RWPE2 (cell line): Measurements from ENCODE around the gene ALPP.
"Not testable (repeated sequence)": the region's sequence is repeated elsewhere in the genome, so short reads cannot be mapped to it uniquely, and the experiment has no call there.

ENCODE experiments used
- ATAC-seq: fragments of 200-7000 bp; cut with Tn5 transposase; 3 replicates; pipeline ENCODE4 v1.9.1; 2021; ENCODE audit warnings: low read depth
- DNase-seq: peaks from one replicate; pipeline ENCODE4 v3.0.0-alpha.2; 2020; ENCODE audit warnings: low spot score
- H3K27ac ChIP-seq: fragments of 450-650 bp; 2 replicates; pipeline ENCODE4 v1.5.1; 2017; ENCODE audit warnings: mild to moderate bottlenecking; ENCODE audit not compliant: poor library complexity, severe bottlenecking
- H3K27me3 ChIP-seq: fragments of 250-450 bp; sonication (Bioruptor Pico); 2 replicates; pipeline ENCODE4 v1.5.1; 2021; ENCODE audit warnings: mild to moderate bottlenecking, moderate library complexity; ENCODE audit not compliant: insufficient read depth, poor library complexity, severe bottlenecking
- H3K36me3 ChIP-seq: fragments of 250-450 bp; sonication (Bioruptor Pico); 2 replicates; pipeline ENCODE4 v1.5.1; 2020; ENCODE audit warnings: low read depth, mild to moderate bottlenecking, moderate library complexity
- H3K4me1 ChIP-seq: fragments of 250-450 bp; sonication (Bioruptor Pico); 2 replicates; pipeline ENCODE4 v1.5.1; 2021; ENCODE audit warnings: mild to moderate bottlenecking, moderate library complexity; ENCODE audit not compliant: insufficient read depth, poor library complexity, severe bottlenecking
- H3K4me3 ChIP-seq: fragments of 250-450 bp; sonication (Bioruptor Pico); 2 replicates; pipeline ENCODE4 v1.5.1; 2021; ENCODE audit warnings: mild to moderate bottlenecking, moderate library complexity; ENCODE audit not compliant: severe bottlenecking
- H3K9me3 ChIP-seq: fragments of 250-450 bp; sonication (Bioruptor Pico); 2 replicates; pipeline ENCODE4 v1.5.1; 2021; ENCODE audit warnings: mild to moderate bottlenecking, moderate library complexity; ENCODE audit not compliant: severe bottlenecking
- CTCF ChIP-seq: fragments of 450-650 bp; IDR thresholded peaks from one replicate; pipeline ENCODE4 v1.5.1; 2017; ENCODE audit warnings: mild to moderate bottlenecking, moderate library complexity; ENCODE audit not compliant: poor library complexity, severe bottlenecking

ALPP gene

GRCh38 chr2:232390661-232391060 lies 12.1 kb downstream of the ALPP start:
- no peaks in the 10 kb centered on the region for H3K4me1 ChIP-seq
- H3K36me3 ChIP-seq: no peaks in the 10 kb centered on the region
- H3K9me3 ChIP-seq: no peaks in the 10 kb centered on the region
- no peak overlapping the region for H3K4me3 ChIP-seq
- H3K27me3 ChIP-seq: peaks cover 54% of the 10 kb centered on the region
- H3K27ac ChIP-seq: no peak overlapping the region
- DNase-seq: no peak
- ATAC-seq: no peak
- no peak for TF ChIP-seq CTCF

DNA sequence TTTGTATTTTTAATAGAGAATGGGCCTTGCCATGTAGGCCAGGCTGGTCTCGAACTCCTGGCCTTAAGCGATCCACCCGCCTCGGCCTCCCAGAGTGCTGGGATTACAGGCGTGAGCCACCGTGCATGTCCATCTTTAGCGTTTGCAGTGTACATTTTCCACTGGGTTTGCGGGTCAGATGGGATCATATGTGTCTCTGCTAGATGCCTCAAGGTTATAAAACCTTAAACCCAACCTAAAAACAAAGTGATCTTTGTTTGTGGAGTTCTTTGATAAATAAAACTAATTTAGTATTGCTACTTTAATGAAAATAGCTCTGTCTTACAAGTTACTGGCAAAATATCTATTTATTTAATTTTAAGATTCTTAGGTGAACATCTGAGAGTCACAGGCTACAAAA lies 15.0 kb downstream of the ALPP start:
- Histone ChIP-seq H3K4me3 (no peak overlapping the region), H3K27me3 (peaks cover 27% of the 10 kb centered on the region), H3K9me3 (no peaks in the 10 kb centered on the region), H3K4me1 (no peaks in the 10 kb centered on the region), H3K27ac (no peak overlapping the region), H3K36me3 (no peaks in the 10 kb centered on the region)
- ATAC-seq: no peak
- DNase-seq: no peak
- TF ChIP-seq CTCF: no peak

GRCh38 chr2:232394431-232394830 lies 15.9 kb downstream of the ALPP start:
- not testable (repeated sequence) for H3K27ac ChIP-seq, ATAC-seq, H3K4me1 ChIP-seq, H3K36me3 ChIP-seq, H3K4me3 ChIP-seq, DNase-seq, H3K9me3 ChIP-seq
- H3K27me3 ChIP-seq: peaks cover 18% of the 10 kb centered on the region

DNA sequence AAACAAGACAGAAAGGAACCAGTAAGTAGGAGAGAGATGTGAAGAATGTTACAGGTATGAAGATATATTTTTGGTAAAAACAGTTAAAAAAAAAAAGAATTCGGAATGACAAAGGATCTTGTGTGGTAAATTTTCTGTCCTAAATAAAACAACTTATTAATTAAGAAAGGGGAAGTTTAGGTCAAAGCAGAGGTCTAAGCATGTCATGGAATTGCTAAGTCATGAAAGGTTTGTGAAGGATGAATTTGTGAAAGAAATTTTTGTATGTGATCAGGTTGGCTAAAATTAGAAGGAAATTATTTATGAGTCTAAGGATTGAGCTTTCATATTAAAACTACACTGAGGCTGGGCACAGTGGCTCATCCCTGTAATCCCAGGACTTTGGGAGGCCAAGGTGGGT lies 17.0 kb downstream of the ALPP start:
- H3K27me3 ChIP-seq: peaks cover 7% of the 10 kb centered on the region
- H3K27ac ChIP-seq: no peak overlapping the region
- TF ChIP-seq CTCF: no peak
- no peak for ATAC-seq
- H3K4me3 ChIP-seq: no peak overlapping the region
- no peaks in the 10 kb centered on the region for H3K36me3 ChIP-seq
- no peaks in the 10 kb centered on the region for H3K9me3 ChIP-seq
- no peak for DNase-seq
- no peaks in the 10 kb centered on the region for H3K4me1 ChIP-seq

GRCh38 chr2:232396683-232397082 lies 18.1 kb downstream of the ALPP start:
- H3K36me3 ChIP-seq: no peaks in the 10 kb centered on the region
- no peak overlapping the region for H3K27ac ChIP-seq
- no peaks in the 10 kb centered on the region for H3K9me3 ChIP-seq
- H3K27me3 ChIP-seq: no peaks in the 10 kb centered on the region
- DNase-seq: no peak
- no peak overlapping the region for H3K4me3 ChIP-seq
- no peak for TF ChIP-seq CTCF
- H3K4me1 ChIP-seq: no peaks in the 10 kb centered on the region
- no peak for ATAC-seq
